ENCODE data around the gene HIF1A. TPM values are rescaled to one million over a fixed set of nuclear protein-coding genes. Genes with fewer than 3 reads are reported as not detected.

HIF1A gene
- total and polyA plus RNA-seq, 4 donors: 15.4 to 79.2 (median 34.8) TPM

DNA sequence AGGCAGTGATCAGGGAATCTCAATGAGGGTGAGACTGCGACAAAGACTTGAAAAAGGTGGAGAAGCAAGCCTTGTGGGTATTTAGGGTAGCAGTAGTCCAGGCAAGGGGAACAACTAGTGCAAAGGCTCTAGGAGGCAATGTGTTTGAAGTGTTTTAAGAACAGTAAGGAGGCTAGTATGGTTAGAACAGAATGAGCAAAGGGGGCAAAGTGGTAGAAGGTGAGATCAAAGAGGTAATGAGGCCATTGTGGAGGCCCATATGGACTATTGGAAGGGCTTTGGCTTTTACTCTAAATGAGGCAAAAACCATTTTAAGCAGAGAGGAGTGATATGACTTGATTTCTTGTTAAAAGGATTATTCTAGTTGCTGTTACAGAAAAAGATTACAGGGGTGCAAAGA is 16.8 kb downstream of the HIF1A start:
- Histone ChIP-seq H3K9me3 (ENCODE audit: control insufficient read depth in 4 of 4, low read length in 3 of 4) (no peaks in the 10 kb centered on the region), H3K4me3 (ENCODE audit: low read depth in 1 of 3, low read length in 3 of 3) (no peak overlapping the region), H3K27ac (ENCODE audit: low read depth in 1 of 2, low read length in 2 of 2) (no peak overlapping the region), H3K4me1 (ENCODE audit: control insufficient read depth in 4 of 4, insufficient read depth in 4 of 4, low read length in 3 of 4) (peaks cover 15 to 41% (median 33%) of the 10 kb centered on the region in 4 donors), H3K27me3 (ENCODE audit: control insufficient read depth in 4 of 4, insufficient read depth in 4 of 4, low read length in 3 of 4) (no peaks in the 10 kb centered on the region), H3K36me3 (ENCODE audit: control insufficient read depth in 4 of 4, insufficient read depth in 3 of 4, low read depth in 1 of 4, low read length in 3 of 4) (no peaks in the 10 kb centered on the region), H3K9ac (ENCODE audit: low read depth in 1 of 2, low read length in 2 of 2) (no peak overlapping the region)
- TF ChIP-seq NR2F2 (IDR thresholded peaks at IDR 0.05) (no peak), RXRA (IDR thresholded peaks at IDR 0.05) (no peak), HNF4G (IDR thresholded peaks at IDR 0.05) (no peak)
- TF ChIP-seq, protein P1, sequence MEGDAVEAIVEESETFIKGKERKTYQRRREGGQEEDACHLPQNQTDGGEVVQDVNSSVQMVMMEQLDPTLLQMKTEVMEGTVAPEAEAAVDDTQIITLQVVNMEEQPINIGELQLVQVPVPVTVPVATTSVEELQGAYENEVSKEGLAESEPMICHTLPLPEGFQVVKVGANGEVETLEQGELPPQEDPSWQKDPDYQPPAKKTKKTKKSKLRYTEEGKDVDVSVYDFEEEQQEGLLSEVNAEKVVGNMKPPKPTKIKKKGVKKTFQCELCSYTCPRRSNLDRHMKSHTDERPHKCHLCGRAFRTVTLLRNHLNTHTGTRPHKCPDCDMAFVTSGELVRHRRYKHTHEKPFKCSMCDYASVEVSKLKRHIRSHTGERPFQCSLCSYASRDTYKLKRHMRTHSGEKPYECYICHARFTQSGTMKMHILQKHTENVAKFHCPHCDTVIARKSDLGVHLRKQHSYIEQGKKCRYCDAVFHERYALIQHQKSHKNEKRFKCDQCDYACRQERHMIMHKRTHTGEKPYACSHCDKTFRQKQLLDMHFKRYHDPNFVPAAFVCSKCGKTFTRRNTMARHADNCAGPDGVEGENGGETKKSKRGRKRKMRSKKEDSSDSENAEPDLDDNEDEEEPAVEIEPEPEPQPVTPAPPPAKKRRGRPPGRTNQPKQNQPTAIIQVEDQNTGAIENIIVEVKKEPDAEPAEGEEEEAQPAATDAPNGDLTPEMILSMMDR (IDR thresholded peaks at IDR 0.05; ENCODE audit: low read depth, low read length, missing input control): no peak
- 94% methylated on average over 1 of the region's 1 CpG for WGBS
- DNase-seq (ENCODE audit: low spot score): no peak

DNA sequence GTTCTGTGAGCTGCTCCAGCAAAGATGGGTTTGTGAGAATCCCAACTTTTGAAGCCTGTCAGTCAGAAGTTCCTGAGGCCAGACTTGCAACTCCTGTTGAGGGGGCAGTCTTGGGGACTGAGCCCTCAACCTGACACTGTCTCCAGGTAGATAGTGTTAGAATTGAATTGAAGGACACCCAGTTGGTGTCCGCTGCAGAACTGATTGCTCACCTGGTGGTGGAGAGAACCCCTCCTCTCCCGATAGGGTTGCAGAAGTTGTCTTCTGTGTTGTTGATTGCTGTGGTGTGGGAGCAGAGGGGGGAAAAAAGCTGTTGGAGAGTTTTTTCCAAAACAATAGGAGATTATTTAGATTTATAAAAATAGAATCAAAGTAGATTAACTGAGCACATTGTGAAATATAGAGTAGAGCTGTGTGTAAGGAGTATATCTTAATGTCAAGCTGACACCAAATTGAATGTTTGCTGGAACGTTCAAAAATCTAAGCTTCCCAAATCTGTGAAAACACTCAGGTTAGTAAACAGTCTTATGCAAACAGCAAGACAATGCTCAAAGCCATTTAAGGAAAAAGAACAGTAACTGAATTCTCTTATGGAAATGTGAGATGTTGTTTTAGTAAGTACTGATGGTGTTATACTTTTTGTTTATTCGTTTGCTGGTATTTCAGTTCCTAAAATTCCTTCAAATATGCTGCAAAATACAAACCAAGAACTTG is 18.6 kb downstream of the HIF1A start:
- WGBS: 70% methylated on average over 4 of the region's 4 CpGs
- Histone ChIP-seq H3K9ac (ENCODE audit: low read depth in 1 of 2, low read length in 2 of 2) (no peak overlapping the region), H3K4me1 (ENCODE audit: control insufficient read depth in 4 of 4, insufficient read depth in 4 of 4, low read length in 3 of 4) (peaks cover 15 to 41% (median 33%) of the 10 kb centered on the region in 4 donors), H3K4me3 (ENCODE audit: low read depth in 1 of 3, low read length in 3 of 3) (no peak overlapping the region), H3K27me3 (ENCODE audit: control insufficient read depth in 4 of 4, insufficient read depth in 4 of 4, low read length in 3 of 4) (no peaks in the 10 kb centered on the region), H3K36me3 (ENCODE audit: control insufficient read depth in 4 of 4, insufficient read depth in 3 of 4, low read depth in 1 of 4, low read length in 3 of 4) (no peaks in the 10 kb centered on the region), H3K27ac (ENCODE audit: low read depth in 1 of 2, low read length in 2 of 2) (no peak overlapping the region), H3K9me3 (ENCODE audit: control insufficient read depth in 4 of 4, low read length in 3 of 4) (no peaks in the 10 kb centered on the region)
- no peak for TF ChIP-seq JUND (IDR thresholded peaks at IDR 0.05)
- no peak for TF ChIP-seq HNF4G (IDR thresholded peaks at IDR 0.05)
- TF ChIP-seq, protein P2, sequence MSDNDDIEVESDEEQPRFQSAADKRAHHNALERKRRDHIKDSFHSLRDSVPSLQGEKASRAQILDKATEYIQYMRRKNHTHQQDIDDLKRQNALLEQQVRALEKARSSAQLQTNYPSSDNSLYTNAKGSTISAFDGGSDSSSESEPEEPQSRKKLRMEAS (IDR thresholded peaks at IDR 0.05): no peak
- TF ChIP-seq RAD21 (IDR thresholded peaks at IDR 0.05): no peak
- TF ChIP-seq NR2F2 (IDR thresholded peaks at IDR 0.05): no peak
- TF ChIP-seq, protein P3, sequence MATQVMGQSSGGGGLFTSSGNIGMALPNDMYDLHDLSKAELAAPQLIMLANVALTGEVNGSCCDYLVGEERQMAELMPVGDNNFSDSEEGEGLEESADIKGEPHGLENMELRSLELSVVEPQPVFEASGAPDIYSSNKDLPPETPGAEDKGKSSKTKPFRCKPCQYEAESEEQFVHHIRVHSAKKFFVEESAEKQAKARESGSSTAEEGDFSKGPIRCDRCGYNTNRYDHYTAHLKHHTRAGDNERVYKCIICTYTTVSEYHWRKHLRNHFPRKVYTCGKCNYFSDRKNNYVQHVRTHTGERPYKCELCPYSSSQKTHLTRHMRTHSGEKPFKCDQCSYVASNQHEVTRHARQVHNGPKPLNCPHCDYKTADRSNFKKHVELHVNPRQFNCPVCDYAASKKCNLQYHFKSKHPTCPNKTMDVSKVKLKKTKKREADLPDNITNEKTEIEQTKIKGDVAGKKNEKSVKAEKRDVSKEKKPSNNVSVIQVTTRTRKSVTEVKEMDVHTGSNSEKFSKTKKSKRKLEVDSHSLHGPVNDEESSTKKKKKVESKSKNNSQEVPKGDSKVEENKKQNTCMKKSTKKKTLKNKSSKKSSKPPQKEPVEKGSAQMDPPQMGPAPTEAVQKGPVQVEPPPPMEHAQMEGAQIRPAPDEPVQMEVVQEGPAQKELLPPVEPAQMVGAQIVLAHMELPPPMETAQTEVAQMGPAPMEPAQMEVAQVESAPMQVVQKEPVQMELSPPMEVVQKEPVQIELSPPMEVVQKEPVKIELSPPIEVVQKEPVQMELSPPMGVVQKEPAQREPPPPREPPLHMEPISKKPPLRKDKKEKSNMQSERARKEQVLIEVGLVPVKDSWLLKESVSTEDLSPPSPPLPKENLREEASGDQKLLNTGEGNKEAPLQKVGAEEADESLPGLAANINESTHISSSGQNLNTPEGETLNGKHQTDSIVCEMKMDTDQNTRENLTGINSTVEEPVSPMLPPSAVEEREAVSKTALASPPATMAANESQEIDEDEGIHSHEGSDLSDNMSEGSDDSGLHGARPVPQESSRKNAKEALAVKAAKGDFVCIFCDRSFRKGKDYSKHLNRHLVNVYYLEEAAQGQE (IDR thresholded peaks at IDR 0.05): no peak
- TF ChIP-seq HNF4A (conservative IDR thresholded peaks at IDR 0.05): no peak
- TF ChIP-seq EGR1 (IDR thresholded peaks at IDR 0.05; ENCODE audit: low read depth in 2 of 2): no peak
- TF ChIP-seq YY1 (IDR thresholded peaks at IDR 0.05): no peak
- TF ChIP-seq RXRA (IDR thresholded peaks at IDR 0.05): no peak
- no peak for TF ChIP-seq SP1 (IDR thresholded peaks at IDR 0.05)
- TF ChIP-seq, protein P4, sequence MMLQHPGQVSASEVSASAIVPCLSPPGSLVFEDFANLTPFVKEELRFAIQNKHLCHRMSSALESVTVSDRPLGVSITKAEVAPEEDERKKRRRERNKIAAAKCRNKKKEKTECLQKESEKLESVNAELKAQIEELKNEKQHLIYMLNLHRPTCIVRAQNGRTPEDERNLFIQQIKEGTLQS (IDR thresholded peaks at IDR 0.05): no peak
- no peak for DNase-seq (ENCODE audit: low spot score)

All from liver (tissue), 9 donors.